Peyer's patch (tissue), 4 donors: ENCODE data around the gene DISP3.

ENCODE experiments used
- CTCF ChIP-seq, 6 experiments: fragments of 450-650 bp in 4 of 6; fragments of 200-600 bp in 2 of 6; sonication (generic) in 1 of 6; IDR thresholded peaks; one replicate each; pipeline ENCODE4 v1.5.1; 2017 to 2019; ENCODE audit warnings: antibody characterized with exemption in 6 of 6, mild to moderate bottlenecking in 3 of 6, moderate library complexity in 1 of 6
- POLR2A ChIP-seq, 2 donors: fragments of 450-650 bp; IDR thresholded peaks; one replicate each; pipeline ENCODE4 v1.5.1; 2017; ENCODE audit warnings: antibody characterized with exemption in 2 of 2, mild to moderate bottlenecking in 2 of 2, moderate library complexity in 2 of 2

GRCh38 chr1:11500881-11501280 lies 21.9 kb downstream of the DISP3 start:
- TF ChIP-seq CTCF (IDR thresholded peaks at IDR 0.05) = no peak
- no peak for TF ChIP-seq POLR2A (IDR thresholded peaks at IDR 0.05)
